Measurements from ENCODE around the gene DHX16. TPM values are rescaled to one million over a fixed set of nuclear protein-coding genes. Genes with fewer than 3 reads are reported as not detected.
A peak's percentile ranks its signal among the peaks of the same experiment; 100 is the strongest.

Gene DHX16
- total and polyA plus RNA-seq, 2 donors (not counting 1 experiment from before 2014, with no cell fraction given): 51.1 to 71.7 TPM

GRCh38 chr6:30613251-30614043, 59.4 kb downstream of the DHX16 start:
- Histone ChIP-seq H2AFZ (ENCODE audit: insufficient read depth, low read depth, low read length, poor library complexity, severe bottlenecking) (no peak overlapping the region), H3K9me3 (ENCODE audit: control extremely low read depth in 1 of 3, control insufficient read depth in 2 of 3, insufficient read depth in 1 of 3, low read length in 2 of 3) (no peaks in the 10 kb centered on the region), H3K36me3 (replicated peaks in 1 of 2; ENCODE audit: control extremely low read depth in 1 of 2, control insufficient read depth in 1 of 2, extremely low read depth in 1 of 2, insufficient read depth in 2 of 2, low read length in 1 of 2) (peaks cover 0 to 26% of the 10 kb centered on the region in 2 experiments), H3K79me2 (ENCODE audit: control insufficient read depth, insufficient read depth, low read length) (peaks cover 79% of the 10 kb centered on the region), H3K9ac (ENCODE audit: low read length) (no peak overlapping the region), H3K27me3 (replicated peaks in 1 of 4; ENCODE audit: control extremely low read depth in 1 of 4, control insufficient read depth in 3 of 4, insufficient read depth in 4 of 4, low read length in 3 of 4) (no peaks in the 10 kb centered on the region), H3K4me3 (ENCODE audit: control extremely low read depth in 1 of 5, extremely low read depth in 1 of 5, insufficient read depth in 1 of 5, low read depth in 2 of 5, low read length in 4 of 5) (no peak overlapping the region), H3K27ac (ENCODE audit: low read length in 2 of 2) (peak overlapping the region; percentile 99), H3K4me2 (replicated peaks; ENCODE audit: low read depth, low read length, poor library complexity, severe bottlenecking) (peak overlapping the region; percentile 0), H3K4me1 (ENCODE audit: control insufficient read depth in 2 of 2, insufficient read depth in 2 of 2, low read length in 2 of 2) (peaks cover 39% of the 10 kb centered on the region in 2 donors), H4K20me1 (ENCODE audit: control insufficient read depth, insufficient read depth, low read length, poor library complexity, severe bottlenecking) (peaks cover 11% of the 10 kb centered on the region)
- ChIA-PET POLR2A (interaction anchor here (0.6 to 4.0 kb wide), 8 partner anchors 14 to 104 kb away, joined by 3 to 22 read pairs (median 4); partner anchors contain the start of genes ABCF1, ATAT1, DHX16 and MDC1), CTCF (interaction anchor here (0.9 to 4.8 kb wide), 12 partner anchors 12 to 132 kb away, joined by 3 to 41 read pairs (median 6); partner anchors contain the start of gene ABCF1)
- Mint-ChIP-seq H3K4me1 (peaks cover 64% of the 10 kb centered on the region), H3K4me3 (peak overlapping the region; percentile 62), H3K27ac (peak overlapping the region; percentile 87), H3K27me3 (no peaks in the 10 kb centered on the region), H3K9me3 (ENCODE audit: insufficient read depth) (no peaks in the 10 kb centered on the region)
- ATAC-seq (ENCODE audit: low read depth) (no peak), DNase-seq (peak; percentile 30)
- intact Hi-C loops (cut with micrococcal nuclease): loop anchor here (2.0 to 10.0 kb wide), 3 partner anchors 17 to 741 kb away; partner anchors contain the start of gene HLA-B
- TF ChIP-seq EZH2 (IDR thresholded peaks at IDR 0.05; ENCODE audit: borderline replicate concordance, insufficient read depth, low read depth, low read length, poor library complexity, severe bottlenecking) (no peak), CTCF (IDR thresholded peaks at IDR 0.05) (no peak)
